Stimulated activated naive CD4-positive, alpha-beta T cell (primary cell): ENCODE measurements around the gene ENOX1.

Experiments used
- DNase-seq, 6 experiments: peaks; one replicate each; lab custom pipeline; 2025; lab: John Stamatoyannopoulos, UW

The ENOX1 gene

DNA sequence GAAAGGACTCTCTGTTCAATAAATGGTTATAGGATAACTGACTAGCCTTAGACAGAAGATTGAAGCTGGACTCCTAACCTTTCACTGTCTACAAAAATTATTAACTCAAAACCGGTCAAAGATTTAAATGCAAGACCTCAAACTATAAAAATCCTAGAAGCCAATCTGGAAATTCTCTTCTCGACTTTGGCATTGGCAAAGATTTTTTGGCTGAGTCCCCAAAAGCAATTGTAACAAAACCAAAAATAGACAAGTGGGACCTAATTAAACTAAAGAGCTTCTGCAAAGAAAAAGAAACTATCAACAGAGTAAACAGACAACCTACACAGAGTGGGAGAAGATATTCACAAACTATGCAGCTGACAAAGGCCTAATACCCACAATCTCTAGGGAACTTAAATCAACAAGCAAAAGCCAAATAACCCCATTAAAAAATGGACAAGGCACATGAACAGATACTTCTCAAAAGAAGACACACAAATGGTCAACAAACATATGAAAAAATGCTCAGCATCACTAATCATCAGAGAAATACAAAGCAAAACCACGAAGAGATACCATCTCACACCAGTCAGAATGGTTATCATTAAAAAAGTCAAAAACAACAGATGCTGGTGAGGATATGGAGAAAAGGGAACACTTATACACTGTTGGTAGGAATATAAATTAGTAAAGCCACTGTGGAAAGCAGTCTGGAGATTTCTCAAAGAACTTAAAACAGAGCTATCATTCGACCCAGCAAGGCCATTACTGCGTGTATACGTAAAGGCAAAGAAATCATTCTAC, 497.1 kb downstream of the ENOX1 start:
- no peak for DNase-seq

DNA sequence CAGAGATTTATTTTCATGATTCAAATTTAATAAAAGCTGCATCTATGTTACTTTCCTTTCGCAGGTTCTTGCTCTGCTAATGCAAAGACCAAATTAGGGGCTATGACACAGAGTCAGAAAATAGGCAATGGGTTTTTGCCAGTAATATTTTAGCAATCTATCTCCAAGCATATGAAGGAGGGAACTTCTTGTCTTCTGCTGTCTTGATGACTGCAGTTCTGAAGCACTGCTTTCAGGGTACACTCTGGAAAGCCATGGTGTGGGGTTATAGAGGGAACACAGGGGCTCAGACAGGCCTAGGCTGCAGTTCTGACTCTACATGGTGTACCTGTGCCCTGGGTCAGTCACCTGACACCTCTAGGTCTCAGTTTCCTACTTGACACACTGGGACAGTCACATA, 500.0 kb downstream of the ENOX1 start:
- DNase-seq: no peak

GRCh38 chr13:43285933-43286597, 500.7 kb downstream of the ENOX1 start:
- DNase-seq: no peak

- DNase-seq: no peak
Measured at GRCh38 chr13:43284162-43284561, 502.6 kb downstream of the ENOX1 start.

DNA sequence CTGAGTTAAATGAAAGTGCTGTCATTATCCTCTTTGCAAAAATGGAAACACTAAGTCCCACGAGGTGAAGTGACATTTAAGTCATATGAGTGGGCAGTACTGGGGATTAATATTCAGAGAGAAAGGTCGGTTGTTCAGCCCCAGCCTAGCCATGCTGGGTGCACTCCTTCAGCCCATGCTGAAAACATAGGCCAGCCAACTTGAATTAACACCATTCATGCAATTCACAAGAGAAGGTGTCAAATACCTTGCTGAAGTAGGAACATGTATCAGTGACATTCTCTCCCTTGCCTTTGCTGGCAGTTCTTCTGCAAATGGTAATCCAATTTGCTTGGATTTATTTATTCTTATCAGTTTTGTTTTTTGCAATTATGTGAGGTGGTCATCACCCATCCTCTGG, 507.1 kb downstream of the ENOX1 start:
- no peak for DNase-seq

DNA sequence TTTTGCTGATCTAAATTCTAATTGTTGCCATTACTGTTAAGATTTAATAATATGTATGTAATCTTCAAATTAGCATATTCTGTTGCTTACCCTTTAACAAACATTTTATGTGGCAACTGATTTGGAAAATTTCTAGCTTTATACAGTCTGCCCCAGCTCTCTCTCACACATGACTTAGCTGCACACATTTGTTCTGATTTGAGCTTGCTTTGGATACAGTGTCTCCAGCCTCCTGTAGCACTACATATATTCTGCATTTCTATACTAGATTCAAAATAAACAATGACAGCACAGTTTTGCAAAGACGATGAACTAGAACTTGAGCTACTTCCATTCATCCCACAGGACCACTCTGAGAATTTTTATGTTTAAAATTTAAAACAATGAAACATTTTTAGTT, 508.6 kb downstream of the ENOX1 start:
- no peak for DNase-seq

DNA sequence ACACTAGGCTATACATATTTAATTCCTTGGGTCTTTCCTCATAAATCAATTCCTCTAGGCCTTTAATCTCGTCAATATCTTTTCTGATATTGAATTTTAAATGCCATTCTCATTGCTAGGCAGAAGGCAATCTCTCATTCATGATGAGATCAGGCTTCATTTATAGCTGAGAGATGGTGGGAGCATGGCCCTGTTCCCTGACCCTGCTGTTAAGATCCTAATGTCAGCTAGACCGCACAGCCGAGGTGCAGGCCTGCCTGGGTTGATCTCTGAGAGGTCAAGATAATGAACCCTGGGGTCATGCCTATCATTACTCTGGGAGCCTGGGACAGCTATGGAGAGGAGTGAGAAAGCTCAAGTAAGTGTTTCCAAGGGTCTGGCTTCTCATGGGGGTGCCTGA, 509.6 kb downstream of the ENOX1 start:
- DNase-seq: no peak

GRCh38 chr13:43274881-43275280, 511.9 kb downstream of the ENOX1 start:
- no peak for DNase-seq

DNA sequence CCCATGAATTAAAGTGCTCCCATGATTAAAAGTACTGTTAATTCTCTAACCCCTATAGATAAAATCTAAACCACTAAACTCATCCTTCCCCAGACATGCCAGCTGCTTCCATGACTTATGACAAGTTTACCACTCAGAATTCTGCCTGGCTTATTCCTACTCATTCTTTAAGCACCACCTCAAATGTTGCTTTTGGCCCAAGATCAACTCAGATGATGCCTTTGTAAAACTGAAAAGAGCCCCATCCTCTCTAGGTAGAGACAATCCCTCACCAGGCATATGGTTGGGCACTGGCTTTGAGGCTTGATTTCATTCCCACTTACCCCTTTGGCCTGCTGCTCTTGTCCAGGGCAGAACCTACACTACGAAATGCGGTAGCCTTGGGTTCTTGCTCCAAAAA, 513.4 kb downstream of the ENOX1 start:
- DNase-seq: no peak

DNA sequence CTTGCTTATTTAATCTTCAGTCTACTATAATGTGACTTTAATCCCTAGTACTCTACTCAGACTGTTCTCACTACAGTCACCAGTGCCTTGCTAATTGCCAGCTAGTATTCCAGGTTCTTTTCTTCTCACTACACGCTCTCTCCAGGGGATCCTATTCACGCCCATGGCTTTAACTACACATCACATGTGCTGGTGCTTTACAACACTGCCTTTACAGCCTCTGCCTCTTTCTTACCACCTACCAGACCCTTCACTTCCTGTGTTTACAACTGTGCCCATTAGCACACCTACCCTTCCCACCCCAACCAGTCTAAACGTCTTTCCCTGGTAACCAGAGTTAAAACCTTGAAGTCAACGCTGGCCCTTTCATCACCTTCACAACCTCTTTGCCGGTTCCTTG, 513.9 kb downstream of the ENOX1 start:
- no peak for DNase-seq

- DNase-seq: no peak
Measured at GRCh38 chr13:43271152-43271551, 515.6 kb downstream of the ENOX1 start.

GRCh38 chr13:43270130-43270830, 516.5 kb downstream of the ENOX1 start:
- no peak for DNase-seq

- no peak for DNase-seq
Measured at GRCh38 chr13:43269037-43269481, 517.7 kb downstream of the ENOX1 start.

DNA sequence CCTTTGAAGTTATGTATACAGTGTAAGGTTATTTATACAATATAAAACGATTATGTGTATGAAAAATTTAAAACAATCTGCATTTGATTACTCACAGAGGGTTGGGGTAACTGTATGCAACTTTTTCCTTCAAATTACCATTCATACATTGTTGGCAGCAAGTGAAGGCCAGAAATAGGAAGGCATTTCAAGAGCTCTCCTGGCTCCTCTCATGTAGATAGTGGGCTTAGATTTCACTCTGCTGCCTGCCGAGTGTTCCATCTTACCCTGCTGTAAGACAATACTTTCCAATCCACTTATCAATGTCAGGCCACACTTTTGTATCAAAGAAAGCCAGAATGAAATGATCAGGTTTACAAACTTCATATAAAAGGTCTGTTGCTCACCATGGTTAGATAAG, 518.1 kb downstream of the ENOX1 start:
- DNase-seq: no peak

- DNase-seq: no peak
Measured at GRCh38 chr13:43267916-43268315, 518.9 kb downstream of the ENOX1 start.

DNA sequence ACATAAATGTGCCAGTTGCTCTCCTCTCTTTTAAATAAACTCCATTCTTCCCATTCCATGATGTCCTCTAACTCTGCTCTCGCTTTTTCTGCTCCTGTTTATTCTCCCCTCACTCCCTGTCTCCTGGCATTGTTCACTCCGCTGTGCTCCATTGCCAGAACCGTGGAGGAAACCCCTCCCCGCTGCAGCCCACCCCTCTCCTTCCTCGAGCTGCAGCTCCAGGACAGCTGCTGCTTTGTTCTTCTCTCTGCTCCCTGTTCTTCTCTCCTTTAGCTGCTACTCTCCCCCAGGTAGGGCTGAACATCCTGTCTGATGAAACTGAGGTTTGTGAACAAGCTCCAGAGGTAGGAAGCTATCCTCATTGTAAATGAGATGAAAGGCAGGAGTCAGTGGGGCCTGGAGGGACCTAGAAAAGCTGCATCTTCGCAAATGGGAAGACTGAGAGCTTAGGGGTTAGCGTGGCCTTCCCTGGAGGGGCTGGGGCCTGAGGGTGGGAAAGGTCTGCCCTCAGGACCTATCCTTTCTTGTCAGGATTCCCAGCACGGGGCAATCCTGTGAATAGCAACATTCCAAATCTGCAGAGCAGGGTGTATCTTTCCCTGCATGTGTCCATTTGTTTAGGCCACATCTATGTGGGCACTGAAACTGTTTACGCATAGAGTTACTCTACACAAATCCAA, 519.7 kb downstream of the ENOX1 start:
- DNase-seq: no peak

GRCh38 chr13:43265028-43265427, 521.7 kb downstream of the ENOX1 start:
- no peak for DNase-seq

- no peak for DNase-seq
Measured at GRCh38 chr13:43264458-43264857, 522.3 kb downstream of the ENOX1 start.

GRCh38 chr13:43263047-43263446, 523.7 kb downstream of the ENOX1 start:
- no peak for DNase-seq

GRCh38 chr13:43260999-43261398, 525.8 kb downstream of the ENOX1 start:
- DNase-seq: no peak

GRCh38 chr13:43258771-43259170, 528.0 kb downstream of the ENOX1 start:
- no peak for DNase-seq

- DNase-seq: no peak
Measured at GRCh38 chr13:43257765-43258164, 529.0 kb downstream of the ENOX1 start.
